ENCODE data around the gene CABLES1. TPM values are rescaled to one million over a fixed set of nuclear protein-coding genes. Genes with fewer than 3 reads are reported as not detected.

Gene CABLES1
- polyA plus RNA-seq, 2 of the 4 experiments (the other 2 are of a cell fraction): 4.5 to 8.6 TPM

- no peak overlapping the region for H3K4me2 ChIP-seq
- no peak for DNase-seq (ENCODE audit: low read depth in 1 of 2, low spot score in 1 of 2)
- 93% methylated on average over 13 of the region's 13 CpGs for WGBS (ENCODE audit: missing lambda C conversion rate)
- CTCF ChIA-PET: interaction anchor here (1.4 kb wide), 1 partner anchor 9 kb away, joined by 3 read pairs; no protein-coding TSS in a partner anchor
- no peak overlapping the region for H3K27ac ChIP-seq
- H3K4me3 ChIP-seq: no peak overlapping the region
- no peak for ATAC-seq
- peaks cover 5% of the 10 kb centered on the region; the same call in 1 of the 3 replicates for H3K9me3 ChIP-seq
- TF ChIP-seq RARB (CRISPR knock-in tag; IDR thresholded peaks at IDR 0.05): no peak
- TF ChIP-seq CBX2 (IDR thresholded peaks at IDR 0.05; ENCODE audit: borderline replicate concordance, low read depth): no peak
- no peak for TF ChIP-seq POLR2AphosphoS2 (conservative IDR thresholded peaks at IDR 0.05; ENCODE audit: low read length)
- no peak for TF ChIP-seq RCOR1 (IDR thresholded peaks at IDR 0.05; ENCODE audit: low read depth, low read length)
- TF ChIP-seq ESRRA (IDR thresholded peaks at IDR 0.05; ENCODE audit: borderline replicate concordance, low read length): no peak
- TF ChIP-seq SREBF2 (IDR thresholded peaks at IDR 0.05): no peak
- no peak for TF ChIP-seq KDM5A (IDR thresholded peaks at IDR 0.05)
- TF ChIP-seq MYC (IDR thresholded peaks at IDR 0.05; ENCODE audit: borderline replicate concordance, low read length): no peak
- no peak for TF ChIP-seq HEYL (CRISPR knock-in tag; IDR thresholded peaks at IDR 0.05)
- TF ChIP-seq RFX5 (IDR thresholded peaks at IDR 0.05): no peak
- TF ChIP-seq PHF8 (IDR thresholded peaks at IDR 0.05; ENCODE audit: borderline replicate concordance, low read depth): no peak
- no peak for TF ChIP-seq NPAS2 (CRISPR knock-in tag; IDR thresholded peaks at IDR 0.05; ENCODE audit: borderline replicate concordance)
- no peak for TF ChIP-seq HOXA7 (CRISPR knock-in tag; IDR thresholded peaks at IDR 0.05)
- TF ChIP-seq ELK1 (IDR thresholded peaks at IDR 0.05; ENCODE audit: low read depth, low read length): no peak
- no peak for TF ChIP-seq RNF2 (IDR thresholded peaks at IDR 0.05; ENCODE audit: borderline replicate concordance, low read depth)
- TF ChIP-seq ATOH8 (CRISPR knock-in tag; IDR thresholded peaks at IDR 0.05; ENCODE audit: low read depth): no peak
- no peak for TF ChIP-seq RAD21 (conservative IDR thresholded peaks at IDR 0.05 in 1 of 2, IDR thresholded peaks at IDR 0.05 in 1 of 2)
- no peaks in the 10 kb centered on the region for H3K4me1 ChIP-seq
- no peak for FAIRE-seq
- POLR2A ChIA-PET: no interaction called here
Observed at GRCh38 chr18:23250893-23251656, 115.8 kb downstream of the CABLES1 start.

- Histone ChIP-seq H3K27ac (no peak overlapping the region), H3K4me2 (no peak overlapping the region), H3K4me1 (no peaks in the 10 kb centered on the region), H3K9me3 (peaks cover 5% of the 10 kb centered on the region; the same call in 1 of the 3 replicates), H3K4me3 (no peak overlapping the region)
- FAIRE-seq: no peak
- no peak for DNase-seq (ENCODE audit: low read depth in 1 of 2, low spot score in 1 of 2)
- 93% methylated on average over 12 of the region's 12 CpGs for WGBS (ENCODE audit: missing lambda C conversion rate)
- POLR2A ChIA-PET: no interaction called here
- no peak for ATAC-seq
- TF ChIP-seq CBX8 (IDR thresholded peaks at IDR 0.05) (no peak), BCL3 (IDR thresholded peaks at IDR 0.05) (no peak), JUN (IDR thresholded peaks at IDR 0.05) (no peak), MAZ (IDR thresholded peaks at IDR 0.05; ENCODE audit: borderline replicate concordance, low read depth, low read length) (no peak), HDAC2 (IDR thresholded peaks at IDR 0.05) (no peak), BHLHE40 (IDR thresholded peaks at IDR 0.05; ENCODE audit: low read depth, low read length) (no peak), MYC (IDR thresholded peaks at IDR 0.05; ENCODE audit: borderline replicate concordance, low read length) (no peak), CHD2 (IDR thresholded peaks at IDR 0.05; ENCODE audit: low read length, partially characterized antibody) (no peak), HMGXB4 (CRISPR knock-in tag; IDR thresholded peaks at IDR 0.05; ENCODE audit: borderline replicate concordance) (no peak), HOXA7 (CRISPR knock-in tag; IDR thresholded peaks at IDR 0.05) (no peak), HEYL (CRISPR knock-in tag; IDR thresholded peaks at IDR 0.05) (no peak), ZC3H11A (IDR thresholded peaks at IDR 0.05) (no peak), USF2 (IDR thresholded peaks at IDR 0.05) (no peak), ESRRA (IDR thresholded peaks at IDR 0.05; ENCODE audit: borderline replicate concordance, low read length) (no peak), TFCP2L1 (CRISPR knock-in tag; IDR thresholded peaks at IDR 0.05) (no peak)
- CTCF ChIA-PET: interaction anchor here (1.2 kb wide), 1 partner anchor 73 kb away, joined by 3 read pairs; no protein-coding TSS in a partner anchor
Observed at GRCh38 chr18:23253630-23254029, 118.3 kb downstream of the CABLES1 start.
